Liver (tissue), 9 donors: ENCODE data around the gene RASA3. TPM values are rescaled to one million over a fixed set of nuclear protein-coding genes. Genes with fewer than 3 reads are reported as not detected.

Source experiments
- DNase-seq: peaks from one replicate; pipeline ENCODE4 v3.0.0-alpha.2; 2017; ENCODE audit warnings: low spot score
- H3K27ac ChIP-seq, 2 donors: one replicate each; pipeline ENCODE4 v1.7.0; 2013; ENCODE audit warnings: inconsistent platforms in 2 of 2, low read length in 2 of 2, control low read depth in 1 of 2, low read depth in 1 of 2, mild to moderate bottlenecking in 1 of 2
- H3K27me3 ChIP-seq, 4 donors: one replicate each; pipeline versions ENCODE4 v1.6.1 to v1.7.0; 2013; ENCODE audit warnings: low read length in 3 of 4, inconsistent platforms in 1 of 4, mild to moderate bottlenecking in 1 of 4, moderate library complexity in 1 of 4; ENCODE audit not compliant: control insufficient read depth in 4 of 4, insufficient read depth in 4 of 4
- H3K36me3 ChIP-seq, 4 donors: one replicate each; pipeline versions ENCODE4 v1.6.1 to v1.7.0; 2013; ENCODE audit warnings: low read length in 3 of 4, mild to moderate bottlenecking in 3 of 4, low read depth in 1 of 4, moderate library complexity in 1 of 4; ENCODE audit not compliant: control insufficient read depth in 4 of 4, insufficient read depth in 3 of 4
- H3K4me1 ChIP-seq, 4 donors: one replicate each; pipeline versions ENCODE4 v1.6.1 to v1.7.0; 2013; ENCODE audit warnings: low read length in 3 of 4, mild to moderate bottlenecking in 3 of 4, moderate library complexity in 1 of 4; ENCODE audit not compliant: control insufficient read depth in 4 of 4, insufficient read depth in 4 of 4
- H3K4me3 ChIP-seq, 3 donors: one replicate each; pipeline versions ENCODE4 v1.6.1 to v1.7.0; 2013; ENCODE audit warnings: low read length in 3 of 3, control low read depth in 1 of 3, low read depth in 1 of 3, mild to moderate bottlenecking in 1 of 3
- H3K9ac ChIP-seq, 2 donors: one replicate each; pipeline ENCODE4 v1.7.0; 2013; ENCODE audit warnings: low read length in 2 of 2, mild to moderate bottlenecking in 2 of 2, moderate library complexity in 2 of 2, control low read depth in 1 of 2, low read depth in 1 of 2
- H3K9me3 ChIP-seq, 4 donors: one replicate each; pipeline versions ENCODE4 v1.6.1 to v1.7.0; 2013; ENCODE audit warnings: low read length in 3 of 4; ENCODE audit not compliant: control insufficient read depth in 4 of 4
- CTCF ChIP-seq: fragments of 150-350 bp; IDR thresholded peaks from 2 replicates; pipeline ENCODE4 v1.5.1; 2017; ENCODE audit warnings: improper control_type of control experiment, low read depth, low read length; ENCODE audit not compliant: missing input control
- EGR1 ChIP-seq, 2 donors: IDR thresholded peaks; 2 replicates each; pipeline ENCODE4 v1.6.1; 2016 to 2018; ENCODE audit warnings: antibody characterized with exemption in 2 of 2, low read depth in 2 of 2
- FOXA1 ChIP-seq: IDR thresholded peaks from 2 replicates; pipeline ENCODE4 v1.6.1; 2016; ENCODE audit warnings: antibody characterized with exemption
- FOXA2 ChIP-seq: IDR thresholded peaks from 2 replicates; pipeline ENCODE4 v1.6.1; 2016; ENCODE audit warnings: antibody characterized with exemption
- GABPA ChIP-seq, 2 donors: IDR thresholded peaks in 1 of 2; conservative IDR thresholded peaks in 1 of 2; 2 replicates each; pipeline ENCODE4 v1.6.1; 2016; ENCODE audit warnings: antibody characterized with exemption in 2 of 2, mild to moderate bottlenecking in 1 of 2, moderate library complexity in 1 of 2
- HNF4A ChIP-seq, 2 donors: conservative IDR thresholded peaks; 2 replicates each; pipeline ENCODE4 v1.6.1; 2016; ENCODE audit warnings: antibody characterized with exemption in 2 of 2, mild to moderate bottlenecking in 2 of 2
- HNF4G ChIP-seq: IDR thresholded peaks from 2 replicates; pipeline ENCODE4 v1.6.1; 2016; ENCODE audit warnings: antibody characterized with exemption
- JUND ChIP-seq, 2 donors: IDR thresholded peaks; 2 replicates each; pipeline ENCODE4 v1.6.1; 2016; ENCODE audit warnings: antibody characterized with exemption in 2 of 2
- NR2F2 ChIP-seq: IDR thresholded peaks from 2 replicates; pipeline ENCODE4 v1.6.1; 2016; ENCODE audit warnings: antibody characterized with exemption
- SP1 ChIP-seq: IDR thresholded peaks from 2 replicates; pipeline ENCODE4 v1.6.1; 2018; ENCODE audit warnings: antibody characterized with exemption, mild to moderate bottlenecking
- TAF1 ChIP-seq: conservative IDR thresholded peaks from 2 replicates; pipeline ENCODE4 v1.6.1; 2016; ENCODE audit warnings: antibody characterized with exemption, mild to moderate bottlenecking
- YY1 ChIP-seq: IDR thresholded peaks from 2 replicates; pipeline ENCODE4 v1.6.1; 2016; ENCODE audit warnings: antibody characterized with exemption, mild to moderate bottlenecking
- WGBS: extraction: QIAGEN DNeasy Blood & Tissue Kit; methylation state at CpG from one replicate; pipeline ENCODE4 v1.1.7; 2013; 5-methylcytosine and 5-hydroxymethylcytosine counted together
- polyA plus RNA-seq, 2 donors: library from polyadenylated mRNA; stranded (reverse) in 1 of 2; unstranded in 1 of 2; fragments of 200-250 nt in 1 of 2; fragments of >200 nt in 1 of 2; fragmentation: Nextera tagmentation in 1 of 2; extraction: Ambion mirVana in 1 of 2; gene quantifications; one replicate each; pipeline versions ENCODE4 v1.2.1 to v1.2.3, GENCODE V29; 2013 to 2015
- total RNA-seq, 2 donors: library from RNA; depleted of rRNA; stranded (reverse); fragments of >200 nt; gene quantifications; one replicate each; pipeline ENCODE4 v1.2.3, GENCODE V29; 2014
- TF ChIP-seq, protein P1 (sequence below): IDR thresholded peaks from 2 replicates; pipeline ENCODE4 v1.6.1; 2016; ENCODE audit warnings: antibody characterized with exemption
- TF ChIP-seq, protein P2 (sequence below): IDR thresholded peaks from 2 replicates; pipeline ENCODE4 v1.6.1; 2016; ENCODE audit warnings: antibody characterized with exemption
- donor health status: healthy.
- donor health status: healthy.
- donor health status: healthy.
- donor health status: healthy.
- donor health status: healthy.

RASA3 gene
- total and polyA plus RNA-seq, 4 donors = 0.64 to 5.9 (median 3.8) TPM

DNA sequence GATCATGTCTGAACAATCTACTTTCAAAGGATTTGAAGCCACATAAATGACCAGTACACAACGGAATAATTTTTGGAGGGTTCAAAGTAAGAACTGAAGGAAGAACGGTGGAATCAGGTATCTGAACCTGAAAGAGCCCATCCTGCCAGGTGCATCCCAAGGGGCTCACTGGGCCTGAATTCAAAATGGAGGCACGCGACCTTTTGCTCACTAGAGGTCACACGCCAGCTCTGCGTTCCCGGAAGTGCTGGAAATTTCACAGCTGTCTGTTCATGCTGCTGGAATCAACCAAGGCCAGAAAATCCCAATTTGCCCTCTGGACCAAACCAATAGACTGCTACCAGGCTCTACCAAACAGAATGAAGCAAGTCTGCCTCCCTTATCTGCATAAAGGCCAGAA, 4.2 kb upstream of the RASA3 start:
- H3K27me3 ChIP-seq = no peaks in the 10 kb centered on the region
- DNase-seq = no peak
- H3K36me3 ChIP-seq = no peaks in the 10 kb centered on the region
- H3K27ac ChIP-seq = no peak overlapping the region
- H3K9ac ChIP-seq = no peak overlapping the region
- no peaks in the 10 kb centered on the region for H3K9me3 ChIP-seq
- peaks cover 1 to 7% (median 4%) of the 10 kb centered on the region in 4 donors for H3K4me1 ChIP-seq
- TF ChIP-seq FOXA1 = no peak
- no peak for TF ChIP-seq YY1
- no peak for TF ChIP-seq JUND (IDR thresholded peaks at IDR 0.05)
- no peak for TF ChIP-seq HNF4A (conservative IDR thresholded peaks at IDR 0.05)
- TF ChIP-seq NR2F2 = no peak
- no peak for TF ChIP-seq TAF1
- no peak for TF ChIP-seq SP1
- TF ChIP-seq, protein P1, sequence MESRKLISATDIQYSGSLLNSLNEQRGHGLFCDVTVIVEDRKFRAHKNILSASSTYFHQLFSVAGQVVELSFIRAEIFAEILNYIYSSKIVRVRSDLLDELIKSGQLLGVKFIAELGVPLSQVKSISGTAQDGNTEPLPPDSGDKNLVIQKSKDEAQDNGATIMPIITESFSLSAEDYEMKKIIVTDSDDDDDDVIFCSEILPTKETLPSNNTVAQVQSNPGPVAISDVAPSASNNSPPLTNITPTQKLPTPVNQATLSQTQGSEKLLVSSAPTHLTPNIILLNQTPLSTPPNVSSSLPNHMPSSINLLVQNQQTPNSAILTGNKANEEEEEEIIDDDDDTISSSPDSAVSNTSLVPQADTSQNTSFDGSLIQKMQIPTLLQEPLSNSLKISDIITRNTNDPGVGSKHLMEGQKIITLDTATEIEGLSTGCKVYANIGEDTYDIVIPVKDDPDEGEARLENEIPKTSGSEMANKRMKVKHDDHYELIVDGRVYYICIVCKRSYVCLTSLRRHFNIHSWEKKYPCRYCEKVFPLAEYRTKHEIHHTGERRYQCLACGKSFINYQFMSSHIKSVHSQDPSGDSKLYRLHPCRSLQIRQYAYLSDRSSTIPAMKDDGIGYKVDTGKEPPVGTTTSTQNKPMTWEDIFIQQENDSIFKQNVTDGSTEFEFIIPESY = no peak
- WGBS = 91% methylated on average over 7 of the region's 7 CpGs
- no peak overlapping the region for H3K4me3 ChIP-seq

DNA sequence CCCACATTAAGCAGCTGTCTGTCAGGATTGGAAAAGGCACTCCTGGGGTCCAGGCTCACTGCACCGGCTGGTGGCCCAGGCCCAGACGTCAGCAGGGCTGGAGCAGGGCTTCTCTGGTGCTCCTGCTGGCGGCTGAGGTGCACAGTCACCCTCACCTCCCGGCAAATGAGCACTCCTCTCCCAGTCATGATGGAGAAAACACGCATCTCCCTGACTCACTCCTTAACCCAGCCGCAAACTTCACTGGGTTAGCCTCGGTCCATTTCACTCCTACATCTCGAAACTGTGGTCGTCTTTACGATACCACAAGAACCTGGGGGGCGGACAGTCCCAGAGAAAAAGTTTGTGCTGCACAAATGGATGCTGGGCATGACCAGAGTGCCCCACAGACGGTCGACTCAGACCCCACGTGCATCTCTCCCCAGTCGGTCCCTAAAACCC, 3.3 kb upstream of the RASA3 start:
- Histone ChIP-seq H3K27ac (no peak overlapping the region), H3K4me3 (no peak overlapping the region), H3K4me1 (peaks cover 2 to 14% (median 8%) of the 10 kb centered on the region in 4 donors), H3K27me3 (no peaks in the 10 kb centered on the region), H3K9me3 (no peaks in the 10 kb centered on the region), H3K9ac (no peak overlapping the region), H3K36me3 (no peaks in the 10 kb centered on the region)
- WGBS = 89% methylated on average over 15 of the region's 15 CpGs
- TF ChIP-seq NR2F2 (no peak), EGR1 (IDR thresholded peaks at IDR 0.05; ENCODE audit: low read depth in 2 of 2) (no peak), HNF4G (no peak), GABPA (IDR thresholded peaks at IDR 0.05 in 1 of 2, conservative IDR thresholded peaks at IDR 0.05 in 1 of 2) (no peak), FOXA2 (no peak), CTCF (no peak)
- TF ChIP-seq, protein P2, sequence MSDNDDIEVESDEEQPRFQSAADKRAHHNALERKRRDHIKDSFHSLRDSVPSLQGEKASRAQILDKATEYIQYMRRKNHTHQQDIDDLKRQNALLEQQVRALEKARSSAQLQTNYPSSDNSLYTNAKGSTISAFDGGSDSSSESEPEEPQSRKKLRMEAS = no peak
- DNase-seq = no peak

DNA sequence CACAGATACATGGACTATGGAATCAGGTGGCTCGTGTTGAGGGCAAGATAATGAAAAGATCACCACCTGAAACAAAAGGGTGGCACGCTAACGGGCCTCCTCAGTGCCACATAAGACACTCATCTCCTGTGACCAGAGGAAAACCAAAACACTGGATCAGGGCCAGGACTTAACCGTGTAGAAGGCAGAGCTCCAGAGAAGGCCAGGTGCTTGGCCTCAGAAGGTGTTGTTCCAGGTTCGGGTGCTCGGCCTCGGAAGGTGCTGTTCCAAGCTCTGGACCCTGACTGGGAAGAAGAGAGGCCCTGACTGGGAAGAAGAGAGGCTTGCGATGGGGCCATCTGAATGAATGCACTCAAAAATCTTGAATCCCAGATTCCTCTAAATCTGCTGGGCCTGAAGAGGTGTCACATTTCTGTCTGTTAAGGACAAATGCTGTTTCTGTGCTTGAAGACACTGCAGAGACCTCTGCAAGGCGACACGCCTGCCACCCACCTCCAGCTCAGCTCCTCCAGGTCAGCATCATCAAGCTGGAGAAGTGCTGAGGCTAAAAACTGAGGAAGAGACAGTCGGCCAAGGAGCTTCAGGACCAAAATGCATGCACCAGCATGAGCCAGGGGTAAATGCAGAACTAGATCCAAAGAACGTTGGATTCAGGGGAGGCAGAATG, 2.7 kb upstream of the RASA3 start:
- Histone ChIP-seq H3K9ac (no peak overlapping the region), H3K36me3 (no peaks in the 10 kb centered on the region), H3K4me3 (no peak overlapping the region), H3K9me3 (no peaks in the 10 kb centered on the region), H3K27me3 (no peaks in the 10 kb centered on the region), H3K27ac (no peak overlapping the region), H3K4me1 (peaks cover 7 to 21% (median 15%) of the 10 kb centered on the region in 4 donors)
- 69% methylated on average over 12 of the region's 12 CpGs for WGBS
- no peak for TF ChIP-seq CTCF
- TF ChIP-seq YY1 = no peak
- no peak for DNase-seq
